Loucy (cell line): ENCODE results near the gene SETBP1.
A peak's percentile ranks its signal among the peaks of the same experiment; 100 is the strongest.

Experiments
- H2AFZ ChIP-seq: fragments of 200-600 bp; sonication (generic); 2 replicates; pipeline ENCODE4 v1.6.0; 2016; ENCODE audit warnings: antibody characterized with exemption, mild to moderate bottlenecking, low read length, moderate library complexity
- H3F3A ChIP-seq: fragments of 200-600 bp; 2 replicates; pipeline ENCODE4 v1.6.0; 2016; ENCODE audit warnings: antibody characterized with exemption, low read depth, mild to moderate bottlenecking
- H3K27me3 ChIP-seq: fragments of 200-600 bp; sonication (generic); 2 replicates; pipeline ENCODE4 v1.6.1; 2014; ENCODE audit warnings: low read length, mild to moderate bottlenecking; ENCODE audit not compliant: insufficient read depth, poor library complexity, severe bottlenecking
- H3K36me3 ChIP-seq: fragments of 200-600 bp; sonication (generic); 2 replicates; pipeline ENCODE4 v1.6.1; 2016; ENCODE audit warnings: low read length; ENCODE audit not compliant: insufficient read depth
- H3K4me1 ChIP-seq: fragments of 200-600 bp; sonication (generic); 2 replicates; pipeline ENCODE4 v1.5.1; 2014; ENCODE audit warnings: low read length, mild to moderate bottlenecking; ENCODE audit not compliant: insufficient read depth, poor library complexity, severe bottlenecking
- H3K4me2 ChIP-seq: fragments of 200-600 bp; sonication (generic); 2 replicates; pipeline ENCODE4 v1.6.0; 2014; ENCODE audit warnings: antibody characterized with exemption, low read length, low read depth, mild to moderate bottlenecking; ENCODE audit not compliant: poor library complexity, severe bottlenecking
- H3K4me3 ChIP-seq: fragments of 200-600 bp; sonication (generic); 2 replicates; pipeline ENCODE4 v1.5.1; 2014; ENCODE audit warnings: low read length, mild to moderate bottlenecking, mixed read lengths; ENCODE audit not compliant: poor library complexity, severe bottlenecking
- H3K79me2 ChIP-seq: fragments of 200-600 bp; sonication (generic); 2 replicates; pipeline ENCODE4 v1.6.1; 2014; ENCODE audit warnings: low read length; ENCODE audit not compliant: insufficient read depth
- H3K9ac ChIP-seq: fragments of 200-600 bp; sonication (generic); 2 replicates; pipeline ENCODE4 v1.6.0; 2014; ENCODE audit warnings: mild to moderate bottlenecking, low read depth, low read length, moderate library complexity; ENCODE audit not compliant: poor library complexity, severe bottlenecking
- H3K9me2 ChIP-seq: fragments of 200-600 bp; sonication (generic); replicated peaks from 2 replicates; pipeline ENCODE4 v1.6.1; 2016; ENCODE audit warnings: low read depth, low read length, mixed read lengths
- H3K9me3 ChIP-seq: fragments of 200-600 bp; sonication (generic); 2 replicates; pipeline ENCODE4 v1.6.1; 2014; ENCODE audit warnings: mild to moderate bottlenecking, antibody characterized with exemption, low read length, low read depth; ENCODE audit not compliant: insufficient read depth
- H4K20me1 ChIP-seq: fragments of 200-600 bp; sonication (generic); 2 replicates; pipeline ENCODE4 v1.6.0; 2014; ENCODE audit warnings: antibody characterized with exemption, low read length, mild to moderate bottlenecking; ENCODE audit not compliant: insufficient read depth, poor library complexity, severe bottlenecking
- CTCF ChIP-seq: fragments of 200-600 bp; sonication (generic); conservative IDR thresholded peaks from 2 replicates; pipeline ENCODE4 v1.5.1; 2014; ENCODE audit warnings: mild to moderate bottlenecking, antibody characterized with exemption, low read length
- EZH2phosphoT487 ChIP-seq: fragments of 200-600 bp; IDR thresholded peaks from 2 replicates; pipeline ENCODE4 v1.6.1; 2018; ENCODE audit warnings: antibody characterized with exemption, mild to moderate bottlenecking, moderate library complexity, borderline replicate concordance

Gene SETBP1

GRCh38 chr18:44870631-44871502 is 190.2 kb downstream of the SETBP1 start:
- Histone ChIP-seq H3K4me3 (no peak overlapping the region), H3K79me2 (peaks cover 27% of the 10 kb centered on the region), H3K36me3 (peaks cover 8% of the 10 kb centered on the region; the same call in 1 of the 2 replicates), H3K27me3 (no peaks in the 10 kb centered on the region), H3K9me2 (no peaks in the 10 kb centered on the region), H4K20me1 (no peaks in the 10 kb centered on the region), H3K4me2 (peak overlapping the region; percentile 61), H3K9me3 (no peaks in the 10 kb centered on the region), H3K4me1 (peaks cover 62% of the 10 kb centered on the region), H2AFZ (no peak overlapping the region), H3K9ac (peak overlapping the region; percentile 60), H3F3A (peaks cover 15% of the 10 kb centered on the region; the same call in 1 of the 2 replicates)
- peak; percentile 21; the same call in 1 of the 2 replicates for TF ChIP-seq CTCF
- TF ChIP-seq EZH2phosphoT487: no peak

GRCh38 chr18:44871771-44872170 is 191.1 kb downstream of the SETBP1 start:
- peak overlapping the region; percentile 60 for H3K9ac ChIP-seq
- no peak overlapping the region for H2AFZ ChIP-seq
- TF ChIP-seq EZH2phosphoT487 (no peak), CTCF (no peak)
- H3K79me2 ChIP-seq: peaks cover 24% of the 10 kb centered on the region
- H3K9me3 ChIP-seq: no peaks in the 10 kb centered on the region
- H4K20me1 ChIP-seq: no peaks in the 10 kb centered on the region
- H3K4me3 ChIP-seq: no peak overlapping the region
- H3K4me2 ChIP-seq: peak overlapping the region; percentile 61
- peaks cover 53% of the 10 kb centered on the region for H3K4me1 ChIP-seq
- peaks cover 15% of the 10 kb centered on the region; the same call in 1 of the 2 replicates for H3K36me3 ChIP-seq
- no peaks in the 10 kb centered on the region for H3K9me2 ChIP-seq
- peaks cover 12% of the 10 kb centered on the region; the same call in 1 of the 2 replicates for H3F3A ChIP-seq
- no peaks in the 10 kb centered on the region for H3K27me3 ChIP-seq

GRCh38 chr18:44876024-44876423 is 195.3 kb downstream of the SETBP1 start:
- Histone ChIP-seq H3K4me2 (no peak overlapping the region), H3K36me3 (peaks cover 26% of the 10 kb centered on the region; the same call in 1 of the 2 replicates), H3K79me2 (0 out of 2 replicates have a peak, but pooled peaks cover 7% of the 10 kb centered on the region), H3K27me3 (no peaks in the 10 kb centered on the region), H3K9me3 (no peaks in the 10 kb centered on the region), H3K9me2 (no peaks in the 10 kb centered on the region), H2AFZ (no peak overlapping the region), H3K4me3 (no peak overlapping the region), H3F3A (no peaks in the 10 kb centered on the region), H3K9ac (no peak overlapping the region), H3K4me1 (peaks cover 11% of the 10 kb centered on the region), H4K20me1 (no peaks in the 10 kb centered on the region)
- TF ChIP-seq EZH2phosphoT487 (no peak), CTCF (no peak)
